Left ventricle myocardium superior (tissue), 1 donor: ENCODE data around the gene MYO5A. TPM values are rescaled to one million over a fixed set of nuclear protein-coding genes. Genes with fewer than 3 reads are reported as not detected.
"Not testable (repeated sequence)": the region's sequence is repeated elsewhere in the genome, so short reads cannot be mapped to it uniquely, and the experiment has no call there.

Experiments
- ATAC-seq: fragments of 200-7000 bp; cut with Tn5 transposase; one replicate; pipeline ENCODE4 v1.9.1; 2020; ENCODE audit warnings: mild to moderate bottlenecking, moderate library complexity
- DNase-seq: peaks from one replicate; pipeline ENCODE4 v3.0.0-alpha.2; 2020
- intact Hi-C: fragments of 100-400 bp; cut with micrococcal nuclease; formaldehyde crosslinking; loops from one replicate; pipeline ENCODE4 v1.11.0; 2022
- total RNA-seq: library from RNA; stranded (reverse); fragmentation: NEBNext Ultra II Directional; extraction: Animal tissue kit (Norgen Biotek cat#: 25700); gene quantifications from one replicate; pipeline ENCODE4 v1.2.1, GENCODE V29; 2021
- donor health status: DM: no; HTN: yes; CAD: no; lungs with severe emphysema.

MYO5A gene
- total RNA-seq, 1 donor from 2014 or later, result 6.7 TPM

DNA sequence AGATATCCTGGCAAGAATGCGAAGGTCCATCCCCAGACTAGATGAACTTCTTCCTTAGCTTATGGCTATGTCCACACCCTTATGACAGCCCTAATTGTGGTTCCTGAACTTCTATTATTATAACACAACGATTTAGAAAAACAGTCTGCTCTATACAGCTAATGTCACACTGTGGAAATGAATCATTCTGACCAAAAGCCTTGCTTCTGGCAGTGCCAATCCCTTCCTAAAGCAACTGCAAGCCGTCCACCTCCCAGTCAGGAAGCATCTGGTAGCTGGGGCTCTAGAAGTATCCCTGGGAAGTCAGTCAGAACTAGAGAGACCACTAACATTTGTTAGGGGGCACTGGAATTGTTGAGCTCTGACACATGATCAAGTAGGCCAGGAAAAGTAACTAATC, 45.0 kb downstream of the MYO5A start:
- DNase-seq, result no peak
- ATAC-seq, result peak; percentile 47
- intact Hi-C loops, result no loop called here

DNA sequence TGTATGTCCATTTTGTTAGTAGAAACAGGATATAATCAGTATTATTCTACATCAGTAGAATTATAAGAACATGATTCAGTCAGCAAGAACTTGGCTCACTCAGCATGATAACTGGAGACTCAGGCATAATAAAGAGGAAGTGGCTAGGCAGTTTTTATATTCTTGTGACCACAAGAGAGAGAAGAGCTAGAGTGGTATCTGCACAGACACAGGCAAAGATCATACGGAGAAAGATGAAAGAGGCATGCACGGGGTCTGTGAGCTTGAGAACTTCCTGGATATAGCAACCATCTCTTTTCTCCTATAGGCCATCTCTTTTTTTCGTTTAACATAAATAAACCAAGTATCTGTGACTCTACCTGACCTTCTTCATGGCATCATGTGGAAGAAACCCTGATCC, 46.8 kb downstream of the MYO5A start:
- DNase-seq (no peak), ATAC-seq (peak; percentile 83)
- intact Hi-C loops, result no loop called here

DNA sequence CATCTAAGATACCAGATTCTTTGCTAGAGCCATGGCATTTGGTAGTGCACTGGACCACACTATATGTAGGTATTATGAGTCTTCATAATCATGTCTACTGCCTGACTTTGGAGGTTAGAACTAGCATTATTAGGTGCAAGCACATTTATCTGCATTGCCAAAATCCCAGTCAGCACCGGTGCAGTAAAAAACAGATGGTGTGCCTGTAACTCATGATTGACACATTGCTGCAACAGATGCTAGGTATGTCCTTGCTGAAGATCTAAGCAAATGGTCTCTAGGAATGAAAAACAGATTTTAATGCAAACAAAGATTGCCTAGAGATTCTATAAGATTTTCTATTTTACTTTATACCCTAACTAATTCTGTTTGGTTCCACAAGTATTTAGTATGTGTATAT, 47.7 kb downstream of the MYO5A start:
- ATAC-seq (no peak), DNase-seq (no peak)
- intact Hi-C loops, result no loop called here

- no peak for DNase-seq
- no peak for ATAC-seq
- intact Hi-C loops, result no loop called here
These were observed 62.0 kb downstream of the MYO5A start for GRCh38 chr15:52466716-52467115.

GRCh38 chr15:52466134-52466701, 62.5 kb downstream of the MYO5A start:
- DNase-seq, result peak; percentile 64
- intact Hi-C loops, result no loop called here
- ATAC-seq, result peak; percentile 82

- DNase-seq (no peak), ATAC-seq (peak; percentile 35)
- intact Hi-C loops, result no loop called here
These were observed 64.2 kb downstream of the MYO5A start for GRCh38 chr15:52464478-52464877.

DNA sequence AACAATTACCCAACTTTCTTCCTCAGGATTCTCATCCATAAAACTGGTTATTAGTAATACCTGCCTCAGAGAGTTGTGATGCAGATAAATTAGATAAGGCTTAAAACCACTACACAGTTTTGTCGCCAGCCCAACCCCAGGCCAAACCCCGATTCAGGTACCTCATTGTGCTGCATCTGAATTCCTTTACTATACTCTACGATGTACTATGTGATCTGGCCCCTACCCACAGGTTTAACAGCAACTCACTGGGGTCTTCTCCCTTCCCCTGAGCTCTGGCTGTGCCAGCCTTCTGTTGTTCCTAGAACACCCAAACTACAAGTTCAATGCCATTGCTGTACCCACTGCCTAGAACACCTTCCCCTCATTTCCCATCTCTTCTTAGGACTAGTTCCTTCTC, 64.6 kb downstream of the MYO5A start:
- DNase-seq (no peak), ATAC-seq (peak; percentile 12)
- intact Hi-C loops, result no loop called here

DNA sequence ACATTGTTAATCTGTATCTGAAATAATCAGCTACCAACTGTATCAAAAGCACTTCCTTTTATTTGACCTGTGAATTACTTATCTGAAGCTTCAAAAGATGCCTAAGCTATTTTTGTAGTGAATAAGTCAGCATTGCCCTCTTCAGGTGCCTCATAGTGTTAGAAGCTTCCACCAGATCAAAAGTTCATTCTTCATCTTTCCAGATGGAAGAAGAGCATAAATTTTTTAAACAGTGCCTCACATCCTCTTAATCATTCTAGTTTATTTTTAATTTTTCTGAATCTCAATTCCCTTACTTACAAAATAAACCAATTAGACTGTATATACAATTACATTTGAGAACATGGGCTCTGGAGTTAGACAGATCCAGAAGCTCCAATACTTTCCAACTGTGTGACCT, 65.0 kb downstream of the MYO5A start:
- intact Hi-C loops, result no loop called here
- ATAC-seq (peak; percentile 50), DNase-seq (no peak)

DNA sequence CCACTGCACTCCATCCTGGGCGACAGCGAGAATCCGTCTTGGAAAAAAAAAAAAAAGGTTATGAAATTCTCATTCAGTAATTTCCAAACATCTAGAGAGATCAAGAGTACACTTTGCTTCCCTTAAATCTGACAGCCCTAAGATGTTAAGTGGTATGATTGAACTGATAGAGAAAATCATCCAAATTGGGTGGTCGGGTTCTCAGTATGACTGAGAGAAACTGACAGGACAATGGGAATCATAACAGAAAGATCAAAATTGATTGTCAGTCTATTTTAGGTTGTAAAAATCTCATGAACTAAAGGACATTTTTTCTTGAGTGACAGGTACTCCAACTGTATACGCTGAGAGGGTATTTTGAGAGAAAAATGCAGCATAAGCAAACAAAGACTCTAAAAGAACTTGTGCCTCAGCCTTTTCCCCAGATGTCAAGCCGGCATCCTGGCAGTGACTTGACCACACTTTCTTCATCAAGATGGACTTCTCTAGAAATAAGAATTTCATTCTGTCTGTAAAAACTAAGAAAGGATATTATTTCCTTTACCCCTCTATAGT, 65.8 kb downstream of the MYO5A start:
- intact Hi-C loops, result no loop called here
- ATAC-seq, result no peak
- DNase-seq, result no peak

DNA sequence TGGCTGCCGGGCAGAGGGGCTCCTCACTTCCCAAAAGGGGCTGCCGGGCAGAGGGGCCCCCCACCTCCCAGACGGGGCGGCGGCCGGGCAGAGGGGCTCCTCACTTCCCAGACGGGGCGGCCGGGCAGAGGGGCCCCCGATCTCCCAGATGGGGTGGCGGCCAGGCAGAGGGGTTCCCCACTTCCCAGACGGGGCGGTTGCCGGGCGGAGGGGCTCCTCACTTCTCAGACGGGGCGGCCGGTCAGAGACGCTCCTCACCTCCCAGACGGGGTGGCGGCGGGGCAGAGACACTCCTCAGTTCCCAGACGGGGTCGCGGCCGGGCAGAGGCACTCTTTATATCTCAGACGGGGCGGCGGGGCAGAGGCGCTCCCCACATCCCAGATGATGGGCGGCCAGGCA, 69.0 kb downstream of the MYO5A start:
- intact Hi-C loops, ATAC-seq, DNase-seq: not testable (repeated sequence)

DNA sequence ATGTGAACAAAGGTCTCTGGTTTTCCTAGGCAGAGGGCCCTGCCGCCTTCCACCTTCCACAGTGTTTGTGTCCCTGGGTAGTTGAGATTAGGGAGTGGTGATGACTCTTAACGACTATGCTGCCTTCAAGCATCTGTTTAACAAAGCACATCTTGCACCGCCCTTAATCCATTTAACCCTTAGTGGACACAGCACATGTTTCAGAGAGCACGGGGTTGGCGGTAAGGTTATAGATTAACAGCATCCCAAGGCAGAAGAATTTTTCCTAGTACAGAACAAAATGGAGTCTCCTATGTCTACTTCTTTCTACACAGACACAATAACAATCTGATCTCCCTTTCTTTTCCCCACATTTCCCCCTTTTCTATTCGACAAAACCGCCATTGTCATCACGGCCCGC, 69.4 kb downstream of the MYO5A start:
- ATAC-seq, intact Hi-C loops, DNase-seq: not testable (repeated sequence)

DNA sequence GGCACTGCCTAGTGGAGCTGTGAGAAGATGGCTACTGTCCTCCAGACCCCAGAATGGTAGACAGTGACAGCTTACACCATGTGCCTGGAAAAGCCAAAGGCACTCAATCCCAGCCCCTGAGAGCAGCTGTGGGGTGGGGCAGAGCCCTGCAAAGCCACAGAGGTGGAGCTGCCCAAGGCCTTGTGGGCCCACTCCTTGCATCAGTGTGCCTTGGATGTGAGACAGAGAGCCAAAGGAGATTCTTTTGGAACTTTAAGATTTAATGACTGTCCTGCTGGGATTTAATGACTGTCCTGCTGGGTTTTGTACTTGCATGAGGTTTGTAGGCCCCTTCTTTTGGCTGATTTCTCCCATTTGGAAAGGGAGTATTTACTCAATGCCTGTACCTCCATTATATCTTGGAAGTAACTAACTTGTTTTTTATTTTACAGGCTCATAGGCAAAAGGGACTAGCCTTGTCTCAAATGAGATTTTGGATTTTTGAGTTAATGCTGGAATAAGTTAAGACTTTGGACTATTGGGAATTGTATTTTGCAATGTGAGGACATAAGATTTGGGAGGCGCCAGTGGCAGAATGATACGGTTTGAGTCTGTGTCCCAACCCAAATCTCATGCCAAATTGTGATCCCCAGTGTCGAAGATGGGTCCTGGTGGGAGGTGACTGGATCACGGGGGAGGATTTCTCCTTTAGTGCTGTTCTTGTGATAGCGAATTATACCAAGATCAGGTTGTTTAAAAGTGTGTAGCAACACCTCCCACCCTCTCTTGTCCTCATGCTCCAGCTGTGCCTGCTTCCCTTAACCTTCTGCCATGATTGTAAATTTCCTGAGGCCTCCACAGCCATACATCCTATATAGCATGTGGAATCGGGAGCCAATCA, 80.4 kb downstream of the MYO5A start:
- DNase-seq (no peak), ATAC-seq (peak; percentile 38)
- intact Hi-C loops, result no loop called here

DNA sequence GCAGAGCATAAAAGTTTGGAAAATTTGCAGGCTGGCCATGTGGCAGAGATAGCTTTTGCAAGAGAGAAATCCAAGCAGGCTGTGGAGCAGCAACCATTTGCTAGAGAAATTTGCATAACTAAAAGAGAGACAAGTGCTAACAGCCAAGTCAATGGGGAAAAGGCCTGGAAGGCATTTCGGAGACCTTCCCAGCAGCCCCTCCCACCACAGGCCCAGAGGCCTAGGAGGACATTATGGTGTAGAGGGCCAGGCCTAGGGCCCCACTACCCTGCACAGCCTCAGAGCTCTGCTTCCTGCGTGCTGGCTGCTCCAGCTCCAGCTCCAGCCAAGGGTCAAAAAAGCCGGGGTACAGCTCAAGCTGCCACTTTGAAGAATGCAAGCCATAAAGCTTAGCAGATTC, 82.7 kb downstream of the MYO5A start:
- DNase-seq, result no peak
- intact Hi-C loops, result no loop called here
- ATAC-seq, result peak; percentile 23

DNA sequence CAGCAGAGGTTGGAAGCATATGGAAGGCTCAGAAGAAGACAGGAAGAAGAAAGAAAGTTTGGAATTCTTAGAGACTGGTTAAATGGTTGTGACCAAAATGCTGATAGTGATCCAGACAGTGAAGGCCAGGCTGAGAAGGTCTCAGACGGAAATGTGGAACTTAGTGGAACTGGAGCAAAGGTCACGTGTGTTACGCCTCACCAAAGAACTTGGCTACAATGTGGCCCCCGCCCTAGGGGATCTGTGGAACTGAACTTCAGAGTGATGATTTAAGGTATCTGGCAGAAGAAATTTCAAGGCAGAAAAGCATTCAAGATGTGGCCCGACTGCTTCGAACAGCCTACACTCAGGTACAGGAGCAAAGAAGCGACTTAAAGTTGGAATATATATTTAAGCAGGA, 83.1 kb downstream of the MYO5A start:
- DNase-seq (no peak), ATAC-seq (peak; percentile 58)
- intact Hi-C loops, result no loop called here

DNA sequence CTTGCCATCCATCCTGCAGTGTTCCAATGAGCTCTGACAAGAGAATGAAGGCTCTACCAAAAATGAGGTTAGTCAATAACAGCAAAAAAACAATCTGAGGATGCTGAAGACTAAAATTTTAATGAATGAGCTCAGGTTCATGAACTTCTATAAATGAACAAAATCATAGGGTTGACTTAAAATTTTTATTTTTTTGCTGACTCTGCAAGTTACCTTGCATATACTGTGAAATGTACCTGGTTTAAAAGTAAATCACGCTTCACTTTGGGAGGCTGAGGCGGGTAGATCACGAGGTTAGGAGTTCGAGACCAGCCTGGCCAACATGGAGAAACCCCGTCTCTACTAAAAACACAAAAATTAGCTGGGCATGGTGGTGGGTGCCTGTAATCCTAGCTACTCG, 85.5 kb downstream of the MYO5A start:
- ATAC-seq, DNase-seq, intact Hi-C loops: not testable (repeated sequence)

DNA sequence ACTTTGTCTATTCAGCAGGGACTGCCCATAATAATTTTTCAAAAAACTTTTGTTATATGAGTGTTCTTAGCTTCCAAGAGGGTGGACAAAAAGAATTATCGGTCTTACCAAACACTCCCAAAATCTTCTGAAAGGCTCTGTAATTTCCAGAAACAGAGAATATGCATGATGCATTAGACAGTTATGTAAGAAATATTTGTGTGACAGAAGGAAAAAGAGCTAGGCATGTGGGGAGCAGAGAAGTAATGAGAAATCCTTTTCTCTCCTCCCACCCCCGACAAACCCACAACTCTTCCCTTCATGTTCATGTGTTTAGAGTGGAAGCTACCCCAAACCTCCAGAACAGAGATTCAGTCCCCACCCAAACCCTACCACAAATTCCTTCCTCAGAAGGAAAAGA, 86.8 kb downstream of the MYO5A start:
- intact Hi-C loops, result no loop called here
- no peak for ATAC-seq
- DNase-seq, result no peak

GRCh38 chr15:52440946-52441345, 87.7 kb downstream of the MYO5A start:
- intact Hi-C loops, result no loop called here
- DNase-seq (no peak), ATAC-seq (no peak)

DNA sequence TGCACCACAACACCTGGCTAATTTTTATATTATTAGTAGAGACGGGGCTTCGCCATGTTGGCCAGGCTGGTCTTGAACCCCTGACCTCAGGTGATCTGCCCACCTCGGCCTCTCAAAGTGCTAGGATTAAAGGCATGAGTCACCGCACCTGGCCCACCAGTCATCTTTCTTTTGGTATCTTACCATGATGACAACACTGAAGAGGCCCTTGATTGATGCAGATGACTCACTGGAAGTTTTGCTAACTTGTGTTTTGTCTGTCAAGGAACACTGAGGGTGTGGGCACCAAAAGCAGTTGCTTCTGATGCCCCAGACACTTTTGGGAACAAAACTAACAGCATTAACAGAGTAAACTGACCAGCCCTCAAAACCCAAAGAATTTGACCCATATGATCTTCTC, 88.3 kb downstream of the MYO5A start:
- intact Hi-C loops, result no loop called here
- DNase-seq (no peak), ATAC-seq (no peak)

DNA sequence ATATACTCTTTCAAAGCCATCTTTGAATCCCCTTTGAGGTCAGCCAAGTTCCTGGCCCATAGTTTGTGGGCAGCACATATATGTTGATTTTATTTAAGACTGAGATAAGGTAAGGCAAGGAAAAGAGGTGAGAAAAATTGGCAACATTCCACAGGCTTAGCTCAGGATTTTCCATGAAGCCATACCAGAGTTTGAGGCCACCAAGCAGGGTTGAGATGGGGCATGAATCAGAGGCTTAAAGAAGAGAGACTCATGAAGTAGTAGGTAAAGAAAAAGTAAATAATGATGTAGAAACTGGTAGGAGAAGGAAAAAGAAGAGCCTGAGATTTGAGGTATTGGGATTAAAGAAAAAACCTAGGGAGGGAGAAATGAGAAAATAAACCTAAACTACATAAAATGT, 89.2 kb downstream of the MYO5A start:
- intact Hi-C loops, result no loop called here
- ATAC-seq (no peak), DNase-seq (no peak)

- intact Hi-C loops, ATAC-seq, DNase-seq: not testable (repeated sequence)
These were observed 89.6 kb downstream of the MYO5A start for GRCh38 chr15:52439042-52439441.

DNA sequence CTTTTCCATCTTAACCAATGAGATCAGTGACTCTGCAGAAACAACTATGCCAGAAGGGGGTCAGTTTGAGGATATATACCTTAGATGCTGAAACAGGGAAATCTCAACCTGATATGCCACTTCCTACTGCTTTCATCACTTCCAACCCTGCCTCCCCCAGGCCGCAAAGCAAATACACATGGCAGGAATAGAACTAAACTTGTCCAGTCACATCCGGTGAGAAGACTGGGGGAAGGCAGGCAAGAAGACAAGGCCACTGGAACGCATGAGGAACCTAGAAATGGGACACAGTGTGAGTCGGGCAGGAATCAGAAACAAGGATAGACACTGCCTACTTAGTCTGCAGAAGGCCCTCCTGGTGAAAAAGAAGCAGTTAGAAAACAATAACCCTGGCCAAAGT, 90.6 kb downstream of the MYO5A start:
- intact Hi-C loops, result no loop called here
- DNase-seq, result no peak
- ATAC-seq, result peak; percentile 29
